COR-L47 (cell line): ENCODE data around the gene ARHGAP31.
"Not testable (repeated sequence)": the region's sequence is repeated elsewhere in the genome, so short reads cannot be mapped to it uniquely, and the experiment has no call there.

ENCODE experiments used
- DNase-seq: peaks from one replicate; lab custom pipeline; 2025; lab: John Stamatoyannopoulos, UW

The ARHGAP31 gene

GRCh38 chr3:119322021-119322834, 28.0 kb downstream of the ARHGAP31 start:
- peak; percentile 65 for DNase-seq

GRCh38 chr3:119322835-119323722, 28.9 kb downstream of the ARHGAP31 start:
- peak; percentile 88 for DNase-seq

GRCh38 chr3:119323723-119324085, 29.5 kb downstream of the ARHGAP31 start:
- no peak for DNase-seq

- no peak for DNase-seq
Observed at GRCh38 chr3:119324899-119325298, 30.7 kb downstream of the ARHGAP31 start.

- DNase-seq: no peak
Observed at GRCh38 chr3:119326976-119327375, 32.8 kb downstream of the ARHGAP31 start.

- no peak for DNase-seq
Observed at GRCh38 chr3:119329551-119329950, 35.4 kb downstream of the ARHGAP31 start.

- no peak for DNase-seq
Observed at GRCh38 chr3:119330181-119330580, 36.0 kb downstream of the ARHGAP31 start.

- no peak for DNase-seq
Observed at GRCh38 chr3:119330858-119331257, 36.7 kb downstream of the ARHGAP31 start.

- no peak for DNase-seq
Observed at GRCh38 chr3:119331661-119332060, 37.5 kb downstream of the ARHGAP31 start.

GRCh38 chr3:119333773-119334509, 39.8 kb downstream of the ARHGAP31 start:
- DNase-seq: no peak

- no peak for DNase-seq
Observed at GRCh38 chr3:119336823-119337222, 42.6 kb downstream of the ARHGAP31 start.

- DNase-seq: not testable (repeated sequence)
Observed at GRCh38 chr3:119337407-119337806, 43.2 kb downstream of the ARHGAP31 start.

GRCh38 chr3:119338754-119339153, 44.6 kb downstream of the ARHGAP31 start:
- no peak for DNase-seq

GRCh38 chr3:119340014-119340413, 45.8 kb downstream of the ARHGAP31 start:
- no peak for DNase-seq

- no peak for DNase-seq
Observed at GRCh38 chr3:119340446-119340845, 46.3 kb downstream of the ARHGAP31 start.

- DNase-seq: no peak
Observed at GRCh38 chr3:119342176-119342575, 48.0 kb downstream of the ARHGAP31 start.

GRCh38 chr3:119343719-119344118, 49.5 kb downstream of the ARHGAP31 start:
- no peak for DNase-seq

GRCh38 chr3:119346076-119346496, 51.9 kb downstream of the ARHGAP31 start:
- DNase-seq: no peak

- DNase-seq: no peak
Observed at GRCh38 chr3:119347036-119347435, 52.9 kb downstream of the ARHGAP31 start.

- no peak for DNase-seq
Observed at GRCh38 chr3:119349354-119350041, 55.3 kb downstream of the ARHGAP31 start.

GRCh38 chr3:119350114-119350513, 55.9 kb downstream of the ARHGAP31 start:
- no peak for DNase-seq

GRCh38 chr3:119351581-119351980, 57.4 kb downstream of the ARHGAP31 start:
- DNase-seq: no peak
